ENCODE results near the gene SLC22A2. TPM values are rescaled to one million over a fixed set of nuclear protein-coding genes. Genes with fewer than 3 reads are reported as not detected.

Gene SLC22A2
- total and polyA plus RNA-seq, 4 donors = not detected

GRCh38 chr6:160238761-160239751, 19.6 kb downstream of the SLC22A2 start:
- Histone ChIP-seq H3K4me1 (ENCODE audit: control insufficient read depth in 4 of 4, insufficient read depth in 4 of 4, low read length in 3 of 4) (peaks cover 0 to 2% (median 0%) of the 10 kb centered on the region in 4 donors), H3K9ac (ENCODE audit: low read depth in 1 of 2, low read length in 2 of 2) (no peak overlapping the region), H3K36me3 (ENCODE audit: control insufficient read depth in 4 of 4, insufficient read depth in 3 of 4, low read depth in 1 of 4, low read length in 3 of 4) (no peaks in the 10 kb centered on the region), H3K27me3 (ENCODE audit: control insufficient read depth in 4 of 4, insufficient read depth in 4 of 4, low read length in 3 of 4) (no peaks in the 10 kb centered on the region), H3K4me3 (ENCODE audit: low read depth in 1 of 3, low read length in 3 of 3) (no peak overlapping the region), H3K27ac (ENCODE audit: low read depth in 1 of 2, low read length in 2 of 2) (no peak overlapping the region), H3K9me3 (ENCODE audit: control insufficient read depth in 4 of 4, low read length in 3 of 4) (no peaks in the 10 kb centered on the region)
- no peak for DNase-seq (ENCODE audit: low spot score)
- 81% methylated on average over 5 of the region's 5 CpGs for WGBS
- TF ChIP-seq FOXA1 (IDR thresholded peaks at IDR 0.05) (no peak), RXRA (IDR thresholded peaks at IDR 0.05) (no peak), FOXA2 (IDR thresholded peaks at IDR 0.05) (no peak), HNF4G (IDR thresholded peaks at IDR 0.05) (no peak), CTCF (IDR thresholded peaks at IDR 0.05; ENCODE audit: low read depth, low read length, missing input control) (no peak), REST (IDR thresholded peaks at IDR 0.05) (no peak), JUND (IDR thresholded peaks at IDR 0.05) (no peak), TAF1 (conservative IDR thresholded peaks at IDR 0.05) (no peak), RAD21 (IDR thresholded peaks at IDR 0.05) (no peak), SP1 (IDR thresholded peaks at IDR 0.05) (no peak), HNF4A (conservative IDR thresholded peaks at IDR 0.05) (no peak), YY1 (IDR thresholded peaks at IDR 0.05) (no peak), GABPA (IDR thresholded peaks at IDR 0.05 in 1 of 2, conservative IDR thresholded peaks at IDR 0.05 in 1 of 2) (no peak), MAX (IDR thresholded peaks at IDR 0.05) (no peak), EGR1 (IDR thresholded peaks at IDR 0.05; ENCODE audit: low read depth in 2 of 2) (no peak), NR2F2 (IDR thresholded peaks at IDR 0.05) (no peak)
- TF ChIP-seq, protein P1, sequence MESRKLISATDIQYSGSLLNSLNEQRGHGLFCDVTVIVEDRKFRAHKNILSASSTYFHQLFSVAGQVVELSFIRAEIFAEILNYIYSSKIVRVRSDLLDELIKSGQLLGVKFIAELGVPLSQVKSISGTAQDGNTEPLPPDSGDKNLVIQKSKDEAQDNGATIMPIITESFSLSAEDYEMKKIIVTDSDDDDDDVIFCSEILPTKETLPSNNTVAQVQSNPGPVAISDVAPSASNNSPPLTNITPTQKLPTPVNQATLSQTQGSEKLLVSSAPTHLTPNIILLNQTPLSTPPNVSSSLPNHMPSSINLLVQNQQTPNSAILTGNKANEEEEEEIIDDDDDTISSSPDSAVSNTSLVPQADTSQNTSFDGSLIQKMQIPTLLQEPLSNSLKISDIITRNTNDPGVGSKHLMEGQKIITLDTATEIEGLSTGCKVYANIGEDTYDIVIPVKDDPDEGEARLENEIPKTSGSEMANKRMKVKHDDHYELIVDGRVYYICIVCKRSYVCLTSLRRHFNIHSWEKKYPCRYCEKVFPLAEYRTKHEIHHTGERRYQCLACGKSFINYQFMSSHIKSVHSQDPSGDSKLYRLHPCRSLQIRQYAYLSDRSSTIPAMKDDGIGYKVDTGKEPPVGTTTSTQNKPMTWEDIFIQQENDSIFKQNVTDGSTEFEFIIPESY (IDR thresholded peaks at IDR 0.05) = no peak
- TF ChIP-seq, protein P2, sequence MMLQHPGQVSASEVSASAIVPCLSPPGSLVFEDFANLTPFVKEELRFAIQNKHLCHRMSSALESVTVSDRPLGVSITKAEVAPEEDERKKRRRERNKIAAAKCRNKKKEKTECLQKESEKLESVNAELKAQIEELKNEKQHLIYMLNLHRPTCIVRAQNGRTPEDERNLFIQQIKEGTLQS (IDR thresholded peaks at IDR 0.05) = no peak

Measured in liver (tissue), 9 donors.